Colonic mucosa (tissue), 4 donors: ENCODE measurements around the gene ADAMTSL1. TPM values are rescaled to one million over a fixed set of nuclear protein-coding genes. Genes with fewer than 3 reads are reported as not detected.

Experiments used
- DNase-seq: peaks from one replicate; pipeline ENCODE4 v3.0.0-alpha.2; 2020
- H3K27ac ChIP-seq: fragments of 200-600 bp; one replicate; pipeline ENCODE4 v1.8.0; 2021
- H3K27me3 ChIP-seq: fragments of 200-600 bp; one replicate; pipeline ENCODE4 v1.8.0; 2021
- H3K36me3 ChIP-seq: fragments of 200-600 bp; one replicate; pipeline ENCODE4 v1.8.0; 2021
- H3K4me1 ChIP-seq: fragments of 200-600 bp; one replicate; pipeline ENCODE4 v1.8.0; 2021; ENCODE audit warnings: mild to moderate bottlenecking
- H3K4me3 ChIP-seq: fragments of 200-600 bp; one replicate; pipeline ENCODE4 v1.8.0; 2021
- H3K9ac ChIP-seq, 2 donors: one replicate each; pipeline ENCODE4 v1.7.0; 2013; ENCODE audit warnings: control low read depth in 2 of 2, low read depth in 2 of 2, low read length in 2 of 2
- H3K9me3 ChIP-seq: fragments of 200-600 bp; one replicate; pipeline ENCODE4 v1.8.0; 2021
- CTCF ChIP-seq: fragments of 200-600 bp; IDR thresholded peaks from one replicate; pipeline ENCODE4 v1.8.0; 2022; ENCODE audit warnings: antibody characterized with exemption, mild to moderate bottlenecking
- intact Hi-C: fragments of 100-400 bp; cut with DNase I; formaldehyde crosslinking; loops from one replicate; pipeline ENCODE4 v1.14.1; 2022
- total RNA-seq, 2 donors: library from RNA; stranded (reverse); fragmentation: NEBNext Ultra II Directional in 1 of 2; extraction: Animal tissue kit (Norgen Biotek cat#: 25700) in 1 of 2; gene quantifications; one replicate each; pipeline ENCODE4 v1.2.1, GENCODE V29; 2021
- donor health status: healthy.
- donor health status: DM: no; HTN: no; CAD: no.
- donor health status: DM: no; HTN: no; CAD: no.

The ADAMTSL1 gene
- total RNA-seq, 2 donors from 2014 or later: 10.2 to 14.7 TPM

GRCh38 chr9:18507151-18507550, 33.2 kb downstream of the ADAMTSL1 start:
- DNase-seq: no peak
- no peak for TF ChIP-seq CTCF
- intact Hi-C loops: no loop called here
- no peak overlapping the region for H3K9ac ChIP-seq
- no peaks in the 10 kb centered on the region for H3K36me3 ChIP-seq
- H3K9me3 ChIP-seq: no peaks in the 10 kb centered on the region
- no peaks in the 10 kb centered on the region for H3K4me1 ChIP-seq
- no peak overlapping the region for H3K4me3 ChIP-seq
- H3K27ac ChIP-seq: no peak overlapping the region
- no peaks in the 10 kb centered on the region for H3K27me3 ChIP-seq

GRCh38 chr9:18516514-18516913, 42.6 kb downstream of the ADAMTSL1 start:
- Histone ChIP-seq H3K27ac (no peak overlapping the region), H3K9ac (no peak overlapping the region), H3K4me3 (no peak overlapping the region), H3K4me1 (no peaks in the 10 kb centered on the region), H3K27me3 (no peaks in the 10 kb centered on the region), H3K9me3 (no peaks in the 10 kb centered on the region), H3K36me3 (no peaks in the 10 kb centered on the region)
- DNase-seq: no peak
- TF ChIP-seq CTCF: no peak
- intact Hi-C loops: no loop called here

GRCh38 chr9:18516965-18517364, 43.0 kb downstream of the ADAMTSL1 start:
- intact Hi-C loops: no loop called here
- Histone ChIP-seq H3K36me3 (no peaks in the 10 kb centered on the region), H3K4me1 (no peaks in the 10 kb centered on the region), H3K4me3 (no peak overlapping the region), H3K27me3 (no peaks in the 10 kb centered on the region), H3K9ac (no peak overlapping the region), H3K9me3 (no peaks in the 10 kb centered on the region), H3K27ac (no peak overlapping the region)
- no peak for TF ChIP-seq CTCF
- no peak for DNase-seq

- no peak overlapping the region for H3K4me3 ChIP-seq
- H3K9me3 ChIP-seq: no peaks in the 10 kb centered on the region
- H3K27ac ChIP-seq: no peak overlapping the region
- TF ChIP-seq CTCF: no peak
- DNase-seq: no peak
- H3K9ac ChIP-seq: no peak overlapping the region
- intact Hi-C loops: no loop called here
- no peaks in the 10 kb centered on the region for H3K27me3 ChIP-seq
- H3K36me3 ChIP-seq: no peaks in the 10 kb centered on the region
- no peaks in the 10 kb centered on the region for H3K4me1 ChIP-seq
Measured at GRCh38 chr9:18520416-18521047, 46.6 kb downstream of the ADAMTSL1 start.

- H3K9me3 ChIP-seq: no peaks in the 10 kb centered on the region
- H3K36me3 ChIP-seq: no peaks in the 10 kb centered on the region
- H3K9ac ChIP-seq: no peak overlapping the region
- no peaks in the 10 kb centered on the region for H3K4me1 ChIP-seq
- no peak for DNase-seq
- H3K27me3 ChIP-seq: no peaks in the 10 kb centered on the region
- no peak overlapping the region for H3K27ac ChIP-seq
- TF ChIP-seq CTCF: no peak
- H3K4me3 ChIP-seq: no peak overlapping the region
- intact Hi-C loops: no loop called here
Measured at GRCh38 chr9:18526685-18527084, 52.7 kb downstream of the ADAMTSL1 start.
